ENCODE data around the gene NFATC2.
"Not testable (repeated sequence)": the region's sequence is repeated elsewhere in the genome, so short reads cannot be mapped to it uniquely, and the experiment has no call there.

Gene NFATC2

GRCh38 chr20:51542571-51543421 is at the start of gene NFATC2:
TSS of gene NFATC2 (minus strand) at chr20:51542719. CDS start at chr20:51542499, 220 bp downstream.
- peak; percentile 53 for DNase-seq

- no peak for DNase-seq
These were observed 49.4 kb upstream of the NFATC2 start for GRCh38 chr20:51591871-51592270.

- no peak for DNase-seq
These were observed 46.2 kb upstream of the NFATC2 start for GRCh38 chr20:51588762-51589161.

- DNase-seq: no peak
These were observed 44.6 kb upstream of the NFATC2 start for GRCh38 chr20:51587145-51587544.

GRCh38 chr20:51586005-51586440 is 43.5 kb upstream of the NFATC2 start:
- DNase-seq: no peak

GRCh38 chr20:51585148-51585547 is 42.6 kb upstream of the NFATC2 start:
- DNase-seq: no peak

- no peak for DNase-seq
These were observed 42.2 kb upstream of the NFATC2 start for GRCh38 chr20:51584737-51585136.

- DNase-seq: no peak
These were observed 41.6 kb upstream of the NFATC2 start for GRCh38 chr20:51584116-51584515.

GRCh38 chr20:51583499-51583898 is 41.0 kb upstream of the NFATC2 start:
- DNase-seq: no peak

- no peak for DNase-seq
These were observed 40.6 kb upstream of the NFATC2 start for GRCh38 chr20:51583073-51583472.

GRCh38 chr20:51581571-51581970 is 39.1 kb upstream of the NFATC2 start:
- DNase-seq: no peak

- no peak for DNase-seq
These were observed 36.6 kb upstream of the NFATC2 start for GRCh38 chr20:51579137-51579536.

- DNase-seq: no peak
These were observed 35.6 kb upstream of the NFATC2 start for GRCh38 chr20:51578145-51578459.

GRCh38 chr20:51577432-51578144 is 35.1 kb upstream of the NFATC2 start:
- DNase-seq: no peak

GRCh38 chr20:51575486-51575885 is 33.0 kb upstream of the NFATC2 start:
- no peak for DNase-seq

GRCh38 chr20:51574248-51575033 is 31.9 kb upstream of the NFATC2 start:
- DNase-seq: no peak

- DNase-seq: no peak
These were observed 31.2 kb upstream of the NFATC2 start for GRCh38 chr20:51573576-51574243.

GRCh38 chr20:51571460-51571794 is 28.9 kb upstream of the NFATC2 start:
- no peak for DNase-seq

- no peak for DNase-seq
These were observed 28.4 kb upstream of the NFATC2 start for GRCh38 chr20:51570739-51571459.

GRCh38 chr20:51569815-51570738 is 27.6 kb upstream of the NFATC2 start:
- DNase-seq: no peak

- not testable (repeated sequence) for DNase-seq
These were observed 26.0 kb upstream of the NFATC2 start for GRCh38 chr20:51568533-51568932.

All from activated CD4-positive, alpha-beta T cell treated with anti-CD3 and anti-CD28 coated beads, Interleukin-2, amount 50 U/mL, for 1 hour (primary cell).